ENCODE data around the gene BLOC1S5.

DNA sequence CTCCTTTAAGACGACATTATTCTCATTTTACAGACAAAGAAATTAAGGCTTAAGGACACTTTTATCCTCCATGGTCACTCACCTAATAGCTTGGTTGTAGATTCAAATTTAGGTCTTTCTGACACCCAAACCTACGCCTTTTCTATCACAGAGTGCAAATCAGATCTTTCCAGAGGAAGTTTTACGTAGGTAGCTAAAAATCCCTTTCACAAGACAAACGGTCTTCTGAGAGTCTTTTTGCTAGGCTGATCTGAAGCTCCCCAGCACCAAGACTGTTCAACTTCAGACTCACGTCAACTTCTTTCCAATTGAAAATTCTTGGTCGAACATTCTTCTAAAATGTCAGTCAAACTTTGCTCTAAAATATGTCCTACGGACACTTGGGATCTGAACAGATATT, 46.5 kb downstream of the BLOC1S5 start:
- TF ChIP-seq NFIC (IDR thresholded peaks at IDR 0.05) (no peak), EGR1 (IDR thresholded peaks at IDR 0.05) (no peak)

All from Ishikawa (cell line).